DMS 273 (cell line): ENCODE data around the gene SLX4IP.

Experiments used
- DNase-seq: peaks from one replicate; lab custom pipeline; 2025; ENCODE audit not compliant: unreplicated experiment; lab: John Stamatoyannopoulos, UW

SLX4IP gene

GRCh38 chr20:10547276-10548114 lies 112.4 kb downstream of the SLX4IP start:
- no peak for DNase-seq

DNA sequence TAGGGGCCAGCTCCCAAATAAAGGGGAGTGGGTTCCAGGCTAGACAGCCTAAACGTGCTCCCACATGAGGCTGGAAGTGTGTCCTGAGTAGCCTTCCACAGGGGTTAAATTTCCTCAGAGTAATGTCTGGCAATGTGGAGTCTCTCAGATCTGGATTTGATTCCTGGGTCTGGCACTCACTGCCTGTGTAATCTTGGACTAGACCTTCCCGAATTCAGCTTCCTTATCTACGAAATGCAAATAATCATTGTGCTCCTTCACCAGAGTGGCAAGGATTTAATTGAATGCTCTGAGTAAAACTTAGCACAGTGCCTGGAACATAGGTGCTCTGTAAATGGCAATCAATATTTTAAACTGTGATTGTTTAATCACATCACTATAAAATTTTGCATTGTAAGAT lies 114.4 kb downstream of the SLX4IP start:
- no peak for DNase-seq

- no peak for DNase-seq
Measured at GRCh38 chr20:10550204-10551118, 115.4 kb downstream of the SLX4IP start.

- no peak for DNase-seq
Measured at GRCh38 chr20:10551732-10552724, 116.9 kb downstream of the SLX4IP start.

DNA sequence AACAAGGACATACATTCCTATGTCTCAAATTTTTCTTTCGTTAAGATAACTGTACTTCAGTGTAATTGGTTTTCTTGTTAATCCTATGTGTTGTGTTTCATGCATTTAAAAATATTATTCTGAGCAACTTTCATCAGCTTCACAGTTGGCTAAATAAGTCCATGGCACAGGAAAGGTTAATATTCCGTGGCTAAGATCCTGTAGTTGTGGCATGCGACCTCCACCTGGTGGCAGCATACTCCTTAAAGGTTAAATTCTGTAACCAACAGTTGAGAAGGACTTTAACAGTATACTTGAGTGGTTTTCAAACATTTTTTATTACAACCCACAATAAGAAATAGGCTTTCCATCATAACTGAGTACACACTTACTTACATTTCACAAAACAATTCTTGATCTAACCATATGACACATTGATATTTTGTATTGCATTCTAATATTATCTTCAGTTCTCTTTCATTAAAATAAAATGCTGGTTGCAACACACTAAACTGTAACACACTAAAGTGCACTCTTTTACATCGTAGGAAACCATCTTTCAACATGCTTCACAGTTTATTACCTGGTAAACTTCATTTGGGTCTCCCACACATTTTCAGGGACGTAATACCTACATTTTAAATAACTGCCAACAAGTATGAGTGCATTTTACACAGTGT lies 118.3 kb downstream of the SLX4IP start:
- peak; percentile 76 for DNase-seq

GRCh38 chr20:10554285-10554684 lies 119.2 kb downstream of the SLX4IP start:
- DNase-seq: no peak

DNA sequence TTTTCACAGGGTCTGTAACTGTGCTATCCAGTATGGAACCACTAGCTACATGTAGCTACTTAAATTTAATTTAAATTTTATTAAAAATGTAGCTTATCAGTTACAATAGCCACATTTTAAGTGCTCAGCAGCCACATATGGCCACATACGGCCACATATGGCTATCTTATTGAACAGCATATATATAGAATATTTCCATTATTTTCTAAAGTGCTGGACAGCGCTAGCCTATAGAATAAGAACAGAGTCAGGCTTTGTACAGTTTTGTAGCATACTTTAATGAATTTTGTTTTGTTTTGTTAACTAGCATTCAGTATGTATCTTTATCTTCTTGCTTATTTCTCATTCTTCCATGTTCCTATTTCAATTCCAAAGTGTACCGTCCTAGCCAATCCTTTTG lies 120.3 kb downstream of the SLX4IP start:
- DNase-seq: no peak

DNA sequence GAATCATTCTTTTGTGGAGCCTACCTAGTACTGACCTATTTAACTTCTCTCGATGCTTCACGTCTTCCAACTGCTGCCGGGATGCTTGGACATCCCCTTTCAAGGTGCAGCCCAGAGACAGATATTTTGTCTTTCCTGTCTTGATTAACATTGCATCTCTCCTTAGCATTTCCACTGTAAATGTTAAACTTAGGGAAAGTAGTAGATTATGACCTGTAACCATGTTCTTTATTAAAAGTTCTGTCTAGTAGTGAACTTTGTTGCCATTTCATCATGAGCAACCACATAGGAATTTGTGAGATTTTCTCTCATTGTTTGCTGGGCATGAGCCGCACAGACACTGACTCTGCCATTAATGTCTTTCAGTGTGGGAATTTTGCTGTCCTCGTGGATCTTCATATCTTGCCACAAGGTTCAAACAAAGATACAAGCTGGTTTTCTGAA lies 120.8 kb downstream of the SLX4IP start:
- no peak for DNase-seq

DNA sequence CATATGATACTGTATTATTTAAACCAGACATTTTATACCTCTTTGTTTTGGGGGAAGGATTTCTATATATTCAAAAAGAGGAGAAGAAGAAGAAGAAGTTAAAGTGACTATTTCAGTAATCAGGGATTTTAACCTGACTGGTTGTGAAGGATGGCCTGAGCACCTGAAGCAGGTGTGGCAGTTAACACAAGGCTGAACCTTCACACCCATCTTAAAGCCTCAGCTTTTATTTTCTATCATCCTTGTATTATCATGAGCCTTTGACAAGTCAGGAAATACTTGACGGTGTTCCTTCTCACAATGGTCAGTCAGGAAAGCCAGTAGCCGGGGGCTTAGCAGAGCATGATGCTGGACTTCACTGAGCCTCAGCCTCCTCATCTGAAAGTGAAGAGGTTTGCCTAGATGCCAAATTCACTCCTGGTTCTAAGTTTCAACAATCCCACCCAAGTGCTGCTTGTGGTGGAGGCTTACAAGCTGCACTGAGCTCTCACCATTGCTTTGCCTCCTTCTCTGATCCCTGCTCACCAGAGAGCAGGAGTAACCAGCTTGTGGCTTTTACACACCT lies 121.5 kb downstream of the SLX4IP start:
- DNase-seq: no peak

DNA sequence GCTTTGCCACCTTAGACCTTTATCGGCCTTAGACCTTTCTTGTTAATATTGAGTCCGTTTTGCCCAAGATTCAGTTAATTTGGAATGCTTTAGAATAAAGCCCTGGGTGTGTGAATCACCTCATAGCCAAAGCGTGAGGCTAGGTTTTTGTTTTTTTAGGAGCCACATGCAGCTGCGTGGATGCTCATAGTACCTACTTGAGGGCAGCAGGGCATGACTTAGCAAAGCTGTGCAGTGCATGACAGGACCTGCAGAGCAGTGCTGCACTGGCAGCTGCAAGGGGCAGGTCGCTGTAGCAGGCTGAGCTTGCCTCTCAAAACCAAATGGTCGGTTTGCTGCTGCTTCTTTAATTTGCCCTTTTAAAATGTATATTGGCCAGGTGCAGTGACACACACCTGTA lies 122.6 kb downstream of the SLX4IP start:
- DNase-seq: peak; percentile 58

DNA sequence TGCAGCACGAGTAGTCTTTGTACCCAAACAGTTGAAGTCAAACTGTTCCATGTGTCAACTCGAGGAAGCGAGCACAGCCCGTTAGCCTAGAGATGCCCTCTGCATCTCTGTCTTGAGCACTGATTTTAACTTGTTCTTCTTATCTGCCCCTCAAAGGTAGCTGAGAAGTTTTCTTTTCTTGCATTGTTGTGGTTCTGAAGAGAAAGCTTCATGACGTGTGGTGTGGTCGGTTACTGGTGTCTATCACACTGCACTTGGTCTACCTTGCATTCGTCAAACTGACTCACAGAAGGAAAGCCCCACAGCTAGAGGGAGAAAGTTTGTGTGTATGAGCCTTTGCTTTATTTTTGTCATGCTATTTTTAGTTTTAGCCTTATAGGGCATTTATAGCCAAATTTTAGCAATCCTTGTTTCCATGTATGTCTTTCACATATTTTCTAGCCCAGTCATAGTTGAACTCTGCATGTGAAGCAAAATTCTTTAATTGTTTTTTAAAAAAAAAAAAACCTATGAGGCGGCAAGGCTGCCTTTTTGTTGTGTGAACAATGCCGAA lies 123.6 kb downstream of the SLX4IP start:
- DNase-seq: no peak

GRCh38 chr20:10559266-10559665 lies 124.2 kb downstream of the SLX4IP start:
- DNase-seq: no peak

DNA sequence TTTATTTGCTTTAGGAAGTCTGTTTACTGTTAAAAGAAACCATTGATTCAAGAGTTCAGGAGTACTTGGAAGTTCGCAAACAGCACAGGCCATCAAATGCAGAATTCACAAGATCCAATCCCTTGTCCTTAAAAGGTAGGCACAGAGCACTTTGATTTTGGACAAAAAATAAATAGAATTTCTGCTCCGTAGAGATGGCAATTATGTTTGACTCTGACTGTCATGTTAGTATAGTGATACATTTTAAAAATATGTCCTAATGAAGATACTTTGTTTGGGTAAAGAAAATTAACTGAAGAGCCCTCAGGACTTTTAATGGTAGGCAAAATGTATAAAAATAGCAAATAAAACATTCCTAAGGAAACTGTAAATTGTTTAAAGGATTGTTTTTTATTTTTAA lies 125.6 kb downstream of the SLX4IP start:
- no peak for DNase-seq

DNA sequence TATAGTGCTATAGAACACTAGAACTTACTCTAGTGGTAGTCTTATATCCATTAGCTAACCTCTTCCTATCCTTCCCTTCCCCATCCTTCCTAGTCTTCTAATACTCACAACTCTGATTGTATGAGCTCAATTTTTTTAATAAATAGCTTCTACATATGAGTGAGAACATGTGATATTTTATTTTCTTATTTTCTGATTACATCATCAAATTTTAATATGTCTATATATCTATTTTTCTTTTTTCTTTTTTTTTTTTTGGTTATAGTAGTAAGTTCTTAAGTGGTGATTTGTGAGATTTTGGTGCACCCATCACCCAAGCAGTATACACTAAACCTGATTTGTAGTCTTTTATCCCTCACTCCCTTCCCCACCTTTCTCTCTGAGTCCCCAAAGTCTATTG lies 126.2 kb downstream of the SLX4IP start:
- DNase-seq: no peak

- no peak for DNase-seq
Measured at GRCh38 chr20:10562899-10563298, 127.8 kb downstream of the SLX4IP start.

DNA sequence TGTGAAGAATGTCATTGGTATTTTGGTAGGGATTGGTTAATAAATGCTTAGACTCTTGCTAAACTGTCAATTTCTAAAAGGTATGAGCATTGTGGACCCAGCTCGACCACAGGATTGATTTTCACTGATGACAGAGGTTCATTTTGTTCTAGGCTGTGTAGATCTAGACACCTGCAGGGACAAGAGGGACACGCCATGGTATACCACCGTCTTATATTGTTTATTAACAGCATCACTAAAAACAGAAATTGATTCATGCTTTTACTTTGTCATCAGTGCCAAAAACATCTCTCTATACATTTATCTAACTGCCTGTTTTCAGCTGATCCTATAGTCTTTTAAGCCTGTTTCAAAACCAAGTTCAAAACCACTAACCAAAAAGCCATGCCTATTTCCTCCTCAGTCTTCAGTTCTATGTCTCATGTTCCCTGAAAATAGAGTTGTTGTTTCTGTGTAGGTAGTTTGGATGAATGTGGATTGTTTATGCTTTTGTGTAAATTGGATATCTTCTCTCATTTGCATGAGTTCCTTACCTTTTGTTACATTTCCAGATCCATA lies 128.9 kb downstream of the SLX4IP start:
- no peak for DNase-seq

DNA sequence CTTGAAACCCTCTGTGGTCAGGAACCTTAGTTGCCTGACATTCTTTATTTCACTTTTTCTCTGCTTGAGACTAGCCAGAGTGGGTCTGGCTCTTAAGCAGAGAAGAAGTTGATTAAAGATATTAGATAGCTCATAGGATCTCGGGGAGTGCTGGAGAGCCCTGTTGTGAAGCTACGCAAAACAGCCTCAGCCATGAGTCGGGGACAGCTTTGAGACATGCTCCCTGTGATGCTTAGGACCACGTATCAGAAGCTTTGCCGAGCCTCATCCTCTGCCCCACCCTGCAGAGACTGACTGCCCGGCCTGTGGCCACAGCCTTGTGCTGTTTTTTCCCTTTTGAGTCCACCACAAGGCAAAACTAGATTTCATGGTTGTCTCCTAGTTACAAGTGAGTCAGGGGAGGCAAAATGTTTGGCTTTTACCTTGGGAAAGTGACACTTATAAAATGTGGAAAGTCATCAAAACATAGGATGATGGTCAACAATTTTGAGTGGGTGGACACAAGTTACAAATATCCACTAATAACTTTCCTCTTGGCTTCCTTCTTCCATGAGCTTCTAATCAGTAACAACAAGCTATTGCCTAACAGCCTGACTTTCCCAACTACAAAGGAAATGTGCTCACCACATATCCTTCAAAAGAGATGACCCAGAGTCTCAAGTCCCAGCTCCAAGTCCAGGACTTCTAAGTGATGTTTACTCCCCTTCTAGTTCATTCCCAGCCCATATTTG lies 130.3 kb downstream of the SLX4IP start:
- DNase-seq: no peak
